GM12878 (cell line): Measurements from ENCODE around the gene KANTR. TPM values are rescaled to one million over a fixed set of nuclear protein-coding genes. Genes with fewer than 3 reads are reported as not detected.
A peak's percentile ranks its signal among the peaks of the same experiment; 100 is the strongest.

ENCODE experiments used
- ATAC-seq: fragments of 200-7000 bp; cut with Tn5 transposase; 3 replicates; pipeline ENCODE4 v1.9.1; 2020; ENCODE audit warnings: mild to moderate bottlenecking, moderate library complexity
- BruUV-seq: library from RNA; stranded (reverse); fragments of 400-500 nt; replicated peaks from 2 replicates; lab custom pipeline; 2021; lab: Mats Ljungman, UMichigan
- CTCF ChIA-PET: fragments of 300-600 bp; sonication (Branson Sonifier 250); formaldehyde crosslinking; extraction: SDS; loops from one replicate; lab custom pipeline; 2021; ENCODE audit warnings: inconsistent platforms; lab: Yijun Ruan, JAX
- POLR2A ChIA-PET: fragments of 350-600 bp; formaldehyde crosslinking; extraction: SDS; loops from one replicate; lab custom pipeline; 2021; ENCODE audit warnings: inconsistent platforms; lab: Charles Lee
- RAD21 ChIA-PET: fragments of 300-600 bp; sonication (Branson Sonifier 250); formaldehyde crosslinking; loops from one replicate; lab custom pipeline; 2023; ENCODE audit warnings: antibody characterized with exemption; ENCODE audit not compliant: unreplicated experiment; lab: Charles Lee
- SMC1A ChIA-PET: fragments of 300-600 bp; sonication (Branson Sonifier 250); formaldehyde crosslinking; loops from one replicate; lab custom pipeline; 2023; ENCODE audit not compliant: unreplicated experiment, uncharacterized antibody; lab: Charles Lee
- DNase-seq: peaks from one replicate; pipeline ENCODE4 v3.0.0-alpha.2; 2011; ENCODE audit warnings: low read depth, low spot score
- FAIRE-seq: peaks from 3 replicates; lab custom pipeline; 2011; peaks lifted over from hg19 to GRCh38; lab: Jason Lieb, UNC
- H2AFZ ChIP-seq: 2 replicates; pipeline ENCODE4 v1.6.0; 2011; ENCODE audit warnings: low read depth, low read length, control low read depth; ENCODE audit not compliant: control insufficient read depth
- H3K27ac ChIP-seq: 2 replicates; pipeline ENCODE4 v1.5.1; 2011; ENCODE audit warnings: control low read depth; ENCODE audit not compliant: control insufficient read depth, insufficient read depth
- H3K27me3 ChIP-seq, 2 experiments: replicated peaks in 1 of 2; 2 replicates each; pipeline versions ENCODE4 v1.6.0 to v1.6.1; 2011; ENCODE audit warnings: low read length in 1 of 2; ENCODE audit not compliant: control insufficient read depth in 2 of 2, insufficient read depth in 2 of 2
- H3K36me3 ChIP-seq, 2 experiments: 2 replicates each; pipeline ENCODE4 v1.5.1; 2011; ENCODE audit warnings: low read length in 1 of 2; ENCODE audit not compliant: control insufficient read depth in 2 of 2, insufficient read depth in 2 of 2
- H3K4me1 ChIP-seq: 2 replicates; pipeline ENCODE4 v1.6.1; 2011; ENCODE audit warnings: mild to moderate bottlenecking, low read length, moderate library complexity, mixed read lengths; ENCODE audit not compliant: control insufficient read depth, insufficient read depth
- H3K4me2 ChIP-seq: 2 replicates; pipeline ENCODE4 v1.6.0; 2011; ENCODE audit warnings: control low read depth; ENCODE audit not compliant: control insufficient read depth, insufficient read depth
- H3K4me3 ChIP-seq: fragments of 200-600 bp; sonication (generic); 2 replicates; pipeline ENCODE4 v1.5.1; 2016
- H3K79me2 ChIP-seq: 2 replicates; pipeline ENCODE4 v1.6.0; 2011; ENCODE audit warnings: low read length; ENCODE audit not compliant: control insufficient read depth, insufficient read depth
- H3K9ac ChIP-seq: 2 replicates; pipeline ENCODE4 v1.8.0; 2011; ENCODE audit warnings: low read length, control low read depth, mixed read lengths; ENCODE audit not compliant: control insufficient read depth, insufficient read depth
- H3K9me3 ChIP-seq: replicated peaks from 3 replicates; pipeline ENCODE4 v1.5.1; 2011; ENCODE audit warnings: mild to moderate bottlenecking, low read length; ENCODE audit not compliant: control insufficient read depth, insufficient read depth
- H4K20me1 ChIP-seq: 2 replicates; pipeline ENCODE4 v1.6.0; 2011; ENCODE audit not compliant: control insufficient read depth, insufficient read depth
- BMI1 ChIP-seq: fragments of 450-650 bp; IDR thresholded peaks from 2 replicates; pipeline ENCODE4 v1.6.1; 2016; ENCODE audit warnings: mild to moderate bottlenecking, moderate library complexity, borderline replicate concordance
- CBX5 ChIP-seq: sonication (generic); IDR thresholded peaks from 2 replicates; pipeline ENCODE4 v1.6.1; 2016; ENCODE audit warnings: low read depth, moderate library complexity, mild to moderate bottlenecking, inconsistent platforms
- IKZF1 ChIP-seq: fragments of 450-650 bp; conservative IDR thresholded peaks from 2 replicates; pipeline ENCODE4 v1.6.1; 2017; ENCODE audit warnings: antibody characterized with exemption, mild to moderate bottlenecking
- JUNB ChIP-seq: IDR thresholded peaks from 2 replicates; pipeline ENCODE4 v1.6.1; 2016; ENCODE audit warnings: antibody characterized with exemption, mild to moderate bottlenecking
- MEF2A ChIP-seq: IDR thresholded peaks from 2 replicates; pipeline ENCODE4 v1.6.1; 2011; ENCODE audit warnings: low read depth, mild to moderate bottlenecking, low read length, moderate library complexity; ENCODE audit not compliant: insufficient read depth
- MXI1 ChIP-seq: fragments of 150-350 bp; IDR thresholded peaks from 2 replicates; pipeline ENCODE4 v1.6.1; 2011; ENCODE audit warnings: low read depth, mild to moderate bottlenecking, inconsistent platforms, low read length, improper control_type of control experiment
- MYC ChIP-seq: IDR thresholded peaks from 2 replicates; pipeline ENCODE4 v1.6.1; 2011; ENCODE audit warnings: mild to moderate bottlenecking, low read length, moderate library complexity, inconsistent platforms; ENCODE audit not compliant: insufficient read depth, insufficient replicate concordance, insufficient read length, severe bottlenecking
- NBN ChIP-seq: fragments of 450-650 bp; IDR thresholded peaks from 2 replicates; pipeline ENCODE4 v1.6.1; 2016
- PAX8 ChIP-seq: fragments of 450-650 bp; IDR thresholded peaks from 2 replicates; pipeline ENCODE4 v1.6.1; 2017; ENCODE audit warnings: mild to moderate bottlenecking, moderate library complexity
- POLR2A ChIP-seq: IDR thresholded peaks from 2 replicates; pipeline ENCODE4 v1.6.1; 2011; ENCODE audit warnings: low read depth, mild to moderate bottlenecking, low read length
- RAD21 ChIP-seq: IDR thresholded peaks from 2 replicates; pipeline ENCODE4 v1.6.1; 2011; ENCODE audit warnings: mild to moderate bottlenecking, low read depth, low read length, moderate library complexity; ENCODE audit not compliant: insufficient read depth
- RB1 ChIP-seq: fragments of 450-650 bp; formaldehyde crosslinking; IDR thresholded peaks from 2 replicates; pipeline ENCODE4 v1.6.1; 2017; ENCODE audit warnings: mild to moderate bottlenecking, borderline replicate concordance
- RUNX3 ChIP-seq: IDR thresholded peaks from 2 replicates; pipeline ENCODE4 v1.6.1; 2012; ENCODE audit warnings: low read length, inconsistent platforms
- SMAD1 ChIP-seq: fragments of 450-650 bp; IDR thresholded peaks from 2 replicates; pipeline ENCODE4 v1.6.1; 2018; ENCODE audit warnings: mild to moderate bottlenecking, low read depth; ENCODE audit not compliant: partially characterized antibody
- SPI1 ChIP-seq: IDR thresholded peaks from 2 replicates; pipeline ENCODE4 v1.6.1; 2011; ENCODE audit warnings: low read depth, mild to moderate bottlenecking, low read length, moderate library complexity, borderline replicate concordance; ENCODE audit not compliant: insufficient read depth
- SUZ12 ChIP-seq: fragments of 200-600 bp; sonication (generic); IDR thresholded peaks from one replicate; pipeline ENCODE4 v1.6.1; 2018; ENCODE audit warnings: antibody characterized with exemption, mild to moderate bottlenecking; ENCODE audit not compliant: unreplicated experiment
- ZNF207 ChIP-seq: fragments of 450-650 bp; IDR thresholded peaks from 2 replicates; pipeline ENCODE4 v1.6.1; 2014; ENCODE audit warnings: antibody characterized with exemption, mild to moderate bottlenecking, borderline replicate concordance
- WGBS: methylation state at CpG from one replicate; pipeline ENCODE4 v1.1.6; 2016; ENCODE audit warnings: low lambda C conversion rate; ENCODE audit not compliant: insufficient replicate concordance, insufficient coverage; ENCODE audit errors: missing lambda C conversion rate; 5-methylcytosine and 5-hydroxymethylcytosine counted together
- in situ Hi-C: fragments of 300-500 bp; cut with MboI; formaldehyde crosslinking; loops from 9 replicates; pipeline ENCODE4 v1.14.3; 2018; ENCODE audit warnings: mixed read lengths
- intact Hi-C: fragments of 100-400 bp; cut with micrococcal nuclease; formaldehyde crosslinking; loops from one replicate; pipeline ENCODE4 v1.14.2; 2022; ENCODE audit not compliant: unreplicated experiment
- polyA plus RNA-seq, 11 experiments: library from polyadenylated mRNA; depleted of rRNA in 4 of 11; unstranded in 6 of 11; stranded (reverse) in 5 of 11; fragments of >200 nt; fragmentation: Nextera tagmentation in 4 of 11; fragmentation: Illumina TruSeq in 1 of 11; extraction: Ambion mirVana in 4 of 11; extraction: Trizol in 1 of 11; gene quantifications; 1 replicate in 1 of 11; 2 replicates in 10 of 11; pipeline versions ENCODE4 v1.2.1 to v1.2.3, GENCODE V29; 2011 to 2016; ENCODE audit warnings: inconsistent platforms in 2 of 11, missing spikeins in 2 of 11, low read depth in 1 of 11
- total RNA-seq, 4 experiments: library from RNA; depleted of rRNA in 3 of 4; stranded (reverse); fragments of >200 nt in 3 of 4; fragmentation: Illumina TruSeq in 1 of 4; extraction: Trizol in 1 of 4; gene quantifications; 2 replicates each; pipeline versions ENCODE4 v1.2.1 to v1.2.3, GENCODE V29; 2013 to 2021
- TF ChIP-seq, protein P1 (sequence below): fragments of 450-650 bp; conservative IDR thresholded peaks from 2 replicates; pipeline ENCODE4 v1.6.1; 2017; ENCODE audit warnings: mild to moderate bottlenecking, moderate library complexity
- TF ChIP-seq, protein P2 (sequence below), 3 experiments: IDR thresholded peaks in 2 of 3; conservative IDR thresholded peaks in 1 of 3; 2 replicates each; pipeline ENCODE4 v1.5.1; 2011; ENCODE audit warnings: low read depth in 3 of 3, low read length in 3 of 3, mild to moderate bottlenecking in 3 of 3, control low read depth in 2 of 3, moderate library complexity in 2 of 3, inconsistent platforms in 1 of 3, mixed read lengths in 1 of 3; ENCODE audit not compliant: control insufficient read depth in 2 of 3, insufficient read depth in 1 of 3; ENCODE audit errors: extremely low read depth in 1 of 3

Gene KANTR
- total and polyA plus RNA-seq, 10 of the 15 experiments (the other 5 are each of a cell fraction or from before 2014, with no cell fraction given): 1.00 to 14.8 (median 5.5) TPM

GRCh38 chrX:53071604-53072417 is 22.1 kb upstream of the KANTR start:
- RAD21 ChIA-PET: interaction anchor here (0.7 to 1.9 kb wide), 2 partner anchors 18 to 655 kb away, joined by 3 to 6 read pairs; no protein-coding TSS in a partner anchor
- ATAC-seq (peak; percentile 86), FAIRE-seq (peak; percentile 96), DNase-seq (peak; percentile 46)
- in situ Hi-C loops (no loop called here), intact Hi-C loops (loop anchor here (1.0 to 2.0 kb wide), 3 partner anchors 17 to 153 kb away; partner anchors contain the start of gene KDM5C)
- WGBS: 19% methylated on average over 31 of the region's 31 CpGs
- H3K9ac ChIP-seq: peak overlapping the region; percentile 53
- H3K4me2 ChIP-seq: peak overlapping the region; percentile 64
- H3K4me1 ChIP-seq: no peaks in the 10 kb centered on the region
- no peaks in the 10 kb centered on the region for H3K36me3 ChIP-seq
- H2AFZ ChIP-seq: peak overlapping the region; percentile 62
- no peaks in the 10 kb centered on the region for H4K20me1 ChIP-seq
- SMC1A ChIA-PET: interaction anchor here (0.6 to 1.7 kb wide), 5 partner anchors 10 to 62 kb away, joined by 3 to 9 read pairs (median 5); partner anchors contain the start of gene TSPYL2
- H3K27ac ChIP-seq: peak overlapping the region; percentile 69; the same call in 1 of the 2 replicates
- CTCF ChIA-PET: interaction anchor here (0.7 to 4.3 kb wide), 7 partner anchors 11 to 152 kb away, joined by 3 to 33 read pairs (median 5); partner anchors contain the start of genes KANTR and TSPYL2
- BruUV-seq: no TSS peak
- peak overlapping the region; percentile 59 for H3K4me3 ChIP-seq
- no peaks in the 10 kb centered on the region for H3K27me3 ChIP-seq
- POLR2A ChIA-PET: interaction anchor here (0.6 to 1.1 kb wide), 3 partner anchors 41 to 353 kb away, joined by 3 to 8 read pairs (median 4); partner anchors contain the start of gene KDM5C
- no peaks in the 10 kb centered on the region for H3K79me2 ChIP-seq
- H3K9me3 ChIP-seq: no peaks in the 10 kb centered on the region
- TF ChIP-seq PAX8: peak; percentile 97
- TF ChIP-seq BMI1: no peak
- TF ChIP-seq, protein P1, sequence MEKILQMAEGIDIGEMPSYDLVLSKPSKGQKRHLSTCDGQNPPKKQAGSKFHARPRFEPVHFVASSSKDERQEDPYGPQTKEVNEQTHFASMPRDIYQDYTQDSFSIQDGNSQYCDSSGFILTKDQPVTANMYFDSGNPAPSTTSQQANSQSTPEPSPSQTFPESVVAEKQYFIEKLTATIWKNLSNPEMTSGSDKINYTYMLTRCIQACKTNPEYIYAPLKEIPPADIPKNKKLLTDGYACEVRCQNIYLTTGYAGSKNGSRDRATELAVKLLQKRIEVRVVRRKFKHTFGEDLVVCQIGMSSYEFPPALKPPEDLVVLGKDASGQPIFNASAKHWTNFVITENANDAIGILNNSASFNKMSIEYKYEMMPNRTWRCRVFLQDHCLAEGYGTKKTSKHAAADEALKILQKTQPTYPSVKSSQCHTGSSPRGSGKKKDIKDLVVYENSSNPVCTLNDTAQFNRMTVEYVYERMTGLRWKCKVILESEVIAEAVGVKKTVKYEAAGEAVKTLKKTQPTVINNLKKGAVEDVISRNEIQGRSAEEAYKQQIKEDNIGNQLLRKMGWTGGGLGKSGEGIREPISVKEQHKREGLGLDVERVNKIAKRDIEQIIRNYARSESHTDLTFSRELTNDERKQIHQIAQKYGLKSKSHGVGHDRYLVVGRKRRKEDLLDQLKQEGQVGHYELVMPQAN: peak; percentile 64; the same call in 1 of the 2 replicates
- no peak for TF ChIP-seq SPI1
- peak; percentile 92 for TF ChIP-seq MYC
- no peak for TF ChIP-seq SMAD1
- TF ChIP-seq ZNF207: no peak
- no peak for TF ChIP-seq SUZ12
- peak; percentile 35; the same call in 1 of the 2 replicates for TF ChIP-seq IKZF1
- peak; percentile 84 for TF ChIP-seq RAD21
- no peak for TF ChIP-seq MEF2A
- TF ChIP-seq RUNX3: 0 out of 2 replicates have a peak, but pooled peaks have one; percentile 4
- TF ChIP-seq POLR2A: peak; percentile 50; the same call in 1 of the 2 replicates
- TF ChIP-seq NBN: peak; percentile 65
- TF ChIP-seq, protein P2, sequence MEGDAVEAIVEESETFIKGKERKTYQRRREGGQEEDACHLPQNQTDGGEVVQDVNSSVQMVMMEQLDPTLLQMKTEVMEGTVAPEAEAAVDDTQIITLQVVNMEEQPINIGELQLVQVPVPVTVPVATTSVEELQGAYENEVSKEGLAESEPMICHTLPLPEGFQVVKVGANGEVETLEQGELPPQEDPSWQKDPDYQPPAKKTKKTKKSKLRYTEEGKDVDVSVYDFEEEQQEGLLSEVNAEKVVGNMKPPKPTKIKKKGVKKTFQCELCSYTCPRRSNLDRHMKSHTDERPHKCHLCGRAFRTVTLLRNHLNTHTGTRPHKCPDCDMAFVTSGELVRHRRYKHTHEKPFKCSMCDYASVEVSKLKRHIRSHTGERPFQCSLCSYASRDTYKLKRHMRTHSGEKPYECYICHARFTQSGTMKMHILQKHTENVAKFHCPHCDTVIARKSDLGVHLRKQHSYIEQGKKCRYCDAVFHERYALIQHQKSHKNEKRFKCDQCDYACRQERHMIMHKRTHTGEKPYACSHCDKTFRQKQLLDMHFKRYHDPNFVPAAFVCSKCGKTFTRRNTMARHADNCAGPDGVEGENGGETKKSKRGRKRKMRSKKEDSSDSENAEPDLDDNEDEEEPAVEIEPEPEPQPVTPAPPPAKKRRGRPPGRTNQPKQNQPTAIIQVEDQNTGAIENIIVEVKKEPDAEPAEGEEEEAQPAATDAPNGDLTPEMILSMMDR (IDR thresholded peaks at IDR 0.05 in 2 of 3, conservative IDR thresholded peaks at IDR 0.05 in 1 of 3; ENCODE audit: control insufficient read depth in 2 of 3, extremely low read depth in 1 of 3, insufficient read depth in 1 of 3, low read depth in 3 of 3, low read length in 3 of 3): peak; percentile 68 to 85 (median 77)
- TF ChIP-seq MXI1: peak; percentile 55; the same call in 1 of the 2 replicates
- no peak for TF ChIP-seq JUNB
- peak; percentile 50; the same call in 1 of the 2 replicates for TF ChIP-seq RB1
- no peak for TF ChIP-seq CBX5
